ENCODE measurements around the gene KRABD2.
A peak's percentile ranks its signal among the peaks of the same experiment; 100 is the strongest.

The KRABD2 gene

GRCh38 chr17:8393470-8394231, 17.1 kb upstream of the KRABD2 start:
- dilution Hi-C loops (cut with MboI; ENCODE audit: extremely low pct_ligation_motif_present, low sequenced_read_pairs), result no loop called here
- peak overlapping the region; percentile 80 for H3K27ac ChIP-seq (ENCODE audit: control insufficient read depth, insufficient read depth, low read length)
- TF ChIP-seq EZH2 (IDR thresholded peaks at IDR 0.05; ENCODE audit: low read length), result no peak
- TF ChIP-seq CTCF (optimal IDR thresholded peaks at IDR 0.05 in 1 of 3, IDR thresholded peaks at IDR 0.05 in 1 of 3, conservative IDR thresholded peaks at IDR 0.05 in 1 of 3; ENCODE audit: extremely low read depth in 1 of 3, insufficient read depth in 2 of 3, low read length in 3 of 3), result no peak

DNA sequence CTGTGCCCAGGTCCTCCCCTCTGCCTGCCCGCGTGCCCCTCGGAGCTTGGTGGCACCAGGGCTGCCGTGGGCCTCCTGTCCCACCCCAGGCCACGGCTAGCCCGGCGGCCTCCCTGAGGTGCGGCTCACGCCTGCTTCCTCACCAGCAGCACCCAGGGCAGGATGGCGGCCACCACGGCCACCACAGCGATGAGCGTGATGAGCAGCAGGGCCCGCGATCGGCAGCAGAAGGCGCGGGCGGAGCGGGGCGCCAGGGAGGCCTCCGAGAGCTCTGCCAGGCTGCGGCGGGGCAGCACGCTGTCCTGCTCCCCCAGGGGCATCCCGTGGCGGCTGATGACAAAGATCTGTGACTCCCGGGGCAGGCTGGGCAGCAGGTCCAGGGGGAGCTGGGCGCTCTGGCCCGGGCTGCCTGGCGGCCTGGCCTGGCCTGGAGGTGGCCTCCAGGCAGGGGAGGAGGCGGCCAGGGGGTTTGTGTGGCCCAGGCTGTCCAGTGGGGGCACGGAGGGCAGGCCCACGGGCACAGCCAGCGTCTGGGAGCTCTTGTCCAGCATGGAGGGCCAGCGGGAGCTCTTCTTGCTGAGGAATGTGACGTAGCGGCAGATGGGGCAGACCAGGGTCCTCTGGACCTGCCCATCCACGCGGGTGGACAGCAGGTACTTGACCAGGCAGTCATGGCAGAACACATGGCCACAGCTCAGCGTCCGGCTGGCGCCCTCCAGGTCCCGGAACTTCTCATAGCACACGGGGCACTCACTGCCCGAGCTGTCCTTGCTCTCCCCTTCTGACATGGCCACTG, 16.4 kb upstream of the KRABD2 start:
- no peak for DNase-seq (ENCODE audit: low read depth, low spot score)
- peak overlapping the region; percentile 80 for H3K27ac ChIP-seq (ENCODE audit: control insufficient read depth, insufficient read depth, low read length)
- peak overlapping the region; percentile 18 for H3K4me2 ChIP-seq (ENCODE audit: control insufficient read depth, extremely low read depth, insufficient read depth, low read depth, low read length)
- TF ChIP-seq CTCF (optimal IDR thresholded peaks at IDR 0.05 in 1 of 3, IDR thresholded peaks at IDR 0.05 in 1 of 3, conservative IDR thresholded peaks at IDR 0.05 in 1 of 3; ENCODE audit: extremely low read depth in 1 of 3, insufficient read depth in 2 of 3, low read length in 3 of 3) (no peak), EZH2 (IDR thresholded peaks at IDR 0.05; ENCODE audit: low read length) (no peak)
- peaks cover 27% of the 10 kb centered on the region for H3K4me1 ChIP-seq (ENCODE audit: control insufficient read depth, extremely low read depth, insufficient read depth, low read length)
- H2AFZ ChIP-seq (ENCODE audit: control insufficient read depth, low read length), result no peak overlapping the region
- H3K9ac ChIP-seq (ENCODE audit: control insufficient read depth, extremely low read depth, insufficient read depth, low read length), result peak overlapping the region; percentile 52
- no peak overlapping the region for H3K4me3 ChIP-seq (ENCODE audit: control insufficient read depth in 2 of 3, extremely low read depth in 1 of 3, insufficient read depth in 2 of 3, low read depth in 1 of 3, low read length in 3 of 3)
- H3K9me1 ChIP-seq (ENCODE audit: control insufficient read depth, extremely low read depth, insufficient read depth, low read length), result no peaks in the 10 kb centered on the region
- H3K36me3 ChIP-seq (ENCODE audit: control insufficient read depth in 2 of 2, extremely low read depth in 1 of 2, insufficient read depth in 2 of 2, low read length in 2 of 2), result no peaks in the 10 kb centered on the region
- no peaks in the 10 kb centered on the region for H4K20me1 ChIP-seq (ENCODE audit: control insufficient read depth, extremely low read depth, insufficient read depth, low read length)
- dilution Hi-C loops (cut with MboI; ENCODE audit: extremely low pct_ligation_motif_present, low sequenced_read_pairs), result no loop called here
- H3K9me3 ChIP-seq (ENCODE audit: control insufficient read depth, low read depth, low read length), result no peaks in the 10 kb centered on the region
- H3K79me2 ChIP-seq (ENCODE audit: control insufficient read depth, insufficient read depth, low read length), result no peaks in the 10 kb centered on the region
- peaks cover 2% of the 10 kb centered on the region for H3K27me3 ChIP-seq (ENCODE audit: control insufficient read depth, extremely low read depth, insufficient read depth, low read length)
- FAIRE-seq, result peak; percentile 9

More at GRCh38 chr17:8393470-8394231, 17.1 kb upstream of the KRABD2 start:
- Histone ChIP-seq H3K9me3 (ENCODE audit: control insufficient read depth, low read depth, low read length) (no peaks in the 10 kb centered on the region), H3K27me3 (ENCODE audit: control insufficient read depth, extremely low read depth, insufficient read depth, low read length) (peaks cover 7% of the 10 kb centered on the region), H4K20me1 (ENCODE audit: control insufficient read depth, extremely low read depth, insufficient read depth, low read length) (no peaks in the 10 kb centered on the region), H3K9me1 (ENCODE audit: control insufficient read depth, extremely low read depth, insufficient read depth, low read length) (no peaks in the 10 kb centered on the region), H3K36me3 (ENCODE audit: control insufficient read depth in 2 of 2, extremely low read depth in 1 of 2, insufficient read depth in 2 of 2, low read length in 2 of 2) (no peaks in the 10 kb centered on the region), H3K4me2 (ENCODE audit: control insufficient read depth, extremely low read depth, insufficient read depth, low read depth, low read length) (peak overlapping the region; percentile 18), H2AFZ (ENCODE audit: control insufficient read depth, low read length) (peak overlapping the region; percentile 54), H3K4me1 (ENCODE audit: control insufficient read depth, extremely low read depth, insufficient read depth, low read length) (peaks cover 27% of the 10 kb centered on the region), H3K9ac (ENCODE audit: control insufficient read depth, extremely low read depth, insufficient read depth, low read length) (peak overlapping the region; percentile 52), H3K4me3 (ENCODE audit: control insufficient read depth in 2 of 3, extremely low read depth in 1 of 3, insufficient read depth in 2 of 3, low read depth in 1 of 3, low read length in 3 of 3) (peak overlapping the region in 1 of 3 experiments; percentile 5), H3K79me2 (ENCODE audit: control insufficient read depth, insufficient read depth, low read length) (no peaks in the 10 kb centered on the region)
- FAIRE-seq, result peak; percentile 99
- DNase-seq (ENCODE audit: low read depth, low spot score), result no peak
